ENCODE measurements around the gene PRPF40A. TPM values are rescaled to one million over a fixed set of nuclear protein-coding genes. Genes with fewer than 3 reads are reported as not detected.

PRPF40A gene
- total and polyA plus RNA-seq, 2 of the 8 experiments (the other 6 are each of a cell fraction or from before 2014, with no cell fraction given): 85.5 to 176 TPM

- DNase-seq (ENCODE audit: low read depth in 1 of 2, low spot score in 2 of 2) (no peak), FAIRE-seq (no peak)
- Histone ChIP-seq H3K56ac (replicated peaks; ENCODE audit: insufficient read length, low read depth, low read length) (no peak overlapping the region), H3K4me1 (replicated peaks in 1 of 4; ENCODE audit: control insufficient read depth in 3 of 4, insufficient read depth in 4 of 4, low read length in 3 of 4) (no peaks in the 10 kb centered on the region), H4K5ac (ENCODE audit: insufficient read length, low read depth, low read length) (no peak overlapping the region), H2AK5ac (ENCODE audit: low read depth, low read length) (no peak overlapping the region), H3K4ac (replicated peaks; ENCODE audit: insufficient read length, low read depth, low read length) (no peak overlapping the region), H4K91ac (replicated peaks; ENCODE audit: insufficient read length, low read length) (no peak overlapping the region), H2BK15ac (ENCODE audit: low read length) (no peak overlapping the region), H4K20me1 (replicated peaks in 1 of 2; ENCODE audit: control insufficient read depth in 1 of 2, insufficient read depth in 2 of 2, low read length in 2 of 2) (peaks cover 0 to 2% of the 10 kb centered on the region in 2 experiments), H4K8ac (ENCODE audit: extremely low read depth, insufficient read depth, low read length) (no peak overlapping the region), H3K9me3 (ENCODE audit: insufficient read depth in 2 of 2, low read depth in 1 of 2, low read length in 1 of 2) (no peaks in the 10 kb centered on the region), H3K14ac (ENCODE audit: insufficient read length) (no peak overlapping the region), H2BK120ac (replicated peaks; ENCODE audit: low read depth, low read length) (no peak overlapping the region), H3K18ac (ENCODE audit: extremely low read depth, low read length) (no peak overlapping the region), H3K36me3 (ENCODE audit: control insufficient read depth in 2 of 4, insufficient read depth in 4 of 4, low read length in 3 of 4) (peaks cover 0 to 41% (median 8%) of the 10 kb centered on the region in 4 experiments; a peak in 6 of 8 replicates), H3K23ac (ENCODE audit: insufficient read length) (no peak overlapping the region), H3K27ac (ENCODE audit: low read depth, low read length) (no peak overlapping the region), H3K79me2 (ENCODE audit: control insufficient read depth in 1 of 2, insufficient read depth in 2 of 2, low read length in 2 of 2) (no peaks in the 10 kb centered on the region), H2BK5ac (ENCODE audit: low read depth, low read length) (no peak overlapping the region), H2BK20ac (ENCODE audit: low read length) (no peak overlapping the region), H3K23me2 (ENCODE audit: low read depth, low read length) (no peaks in the 10 kb centered on the region), H3K4me2 (ENCODE audit: insufficient read depth in 1 of 2, low read depth in 2 of 2, low read length in 2 of 2) (no peak overlapping the region), H3K9ac (replicated peaks in 1 of 4; ENCODE audit: extremely low read depth in 1 of 4, low read depth in 3 of 4, low read length in 3 of 4) (no peak overlapping the region), H2AFZ (ENCODE audit: low read length) (no peak overlapping the region), H2BK12ac (ENCODE audit: low read depth, low read length) (no peak overlapping the region), H3K27me3 (replicated peaks in 1 of 4; ENCODE audit: control insufficient read depth in 3 of 4, extremely low read depth in 1 of 4, insufficient read depth in 3 of 4, low read length in 3 of 4) (no peaks in the 10 kb centered on the region), H3K4me3 (ENCODE audit: extremely low read depth in 1 of 4, insufficient read depth in 2 of 4, low read depth in 3 of 4, low read length in 4 of 4) (no peak overlapping the region), H3K79me1 (ENCODE audit: low read depth, low read length) (no peaks in the 10 kb centered on the region)
- WGBS, 2 experiments (ENCODE audit: extremely low coverage in 1 of 2, insufficient coverage in 1 of 2, insufficient read length in 1 of 2, insufficient replicate concordance in 2 of 2, low coverage in 1 of 2, low lambda C conversion rate in 2 of 2, missing lambda C conversion rate in 1 of 2): 88% methylated on average over 4 of the region's 4 CpGs; no CpG with 5 or more reads in 1 of the 2 experiments
- ChIA-PET POLR2A (ENCODE audit: partially characterized antibody) (no interaction called here), CTCF (ENCODE audit: partially characterized antibody) (no interaction called here)
- TF ChIP-seq TCF12 (IDR thresholded peaks at IDR 0.05; ENCODE audit: low read depth, low read length) (no peak), YY1 (IDR thresholded peaks at IDR 0.05; ENCODE audit: low read depth, low read length) (no peak), CBX5 (IDR thresholded peaks at IDR 0.05; ENCODE audit: low read depth, low read length) (no peak)
Observed at GRCh38 chr2:152761214-152761613, 44.0 kb upstream of the PRPF40A start.

Data from H1 (cell line).